Testis (tissue), 3 donors: ENCODE results near the gene SLC4A1AP. TPM values are rescaled to one million over a fixed set of nuclear protein-coding genes. Genes with fewer than 3 reads are reported as not detected.

Experiments used
- DNase-seq: peaks from one replicate; pipeline ENCODE4 v3.0.0-alpha.2; 2019
- H3K27ac ChIP-seq, 2 donors: fragments of 200-600 bp; sonication (generic); one replicate each; pipeline ENCODE4 v1.5.1; 2019
- H3K27me3 ChIP-seq: fragments of 200-600 bp; sonication (generic); one replicate; pipeline ENCODE4 v1.5.1; 2019
- H3K36me3 ChIP-seq: fragments of 200-600 bp; sonication (generic); one replicate; pipeline ENCODE4 v1.5.1; 2017; ENCODE audit warnings: low read depth; ENCODE audit errors: missing control alignments
- H3K4me1 ChIP-seq: fragments of 200-600 bp; sonication (generic); one replicate; pipeline ENCODE4 v1.5.1; 2019
- H3K4me3 ChIP-seq, 2 donors: fragments of 200-600 bp; sonication (generic); one replicate each; pipeline ENCODE4 v1.5.1; 2017 to 2019
- H3K9me3 ChIP-seq: fragments of 200-600 bp; sonication (generic); one replicate; pipeline ENCODE4 v1.5.1; 2017
- CTCF ChIP-seq, 3 experiments: fragments of 450-650 bp in 2 of 3; fragments of 200-600 bp in 1 of 3; sonication (generic) in 1 of 3; IDR thresholded peaks; one replicate each; pipeline ENCODE4 v1.5.1; 2016 to 2019; ENCODE audit warnings: antibody characterized with exemption in 3 of 3, mild to moderate bottlenecking in 2 of 3, moderate library complexity in 1 of 3
- POLR2A ChIP-seq: fragments of 450-650 bp; IDR thresholded peaks from one replicate; pipeline ENCODE4 v1.6.1; 2017; ENCODE audit warnings: antibody characterized with exemption, mild to moderate bottlenecking, moderate library complexity
- WGBS, 2 donors: methylation state at CpG; one replicate each; pipeline ENCODE4 v1.1.5; 2018; 5-methylcytosine and 5-hydroxymethylcytosine counted together
- intact Hi-C: fragments of 100-400 bp; cut with DNase I; formaldehyde crosslinking; loops from one replicate; pipeline ENCODE4 v1.15.1; 2023; ENCODE audit warnings: low total_unique reads
- polyA plus RNA-seq: library from polyadenylated mRNA; stranded (reverse); fragments of 350-450 nt; fragmentation: Illumina TruSeq; extraction: RNeasy Lipid Tissue Mini Kit (QIAGEN cat#74804); gene quantifications from one replicate; pipeline ENCODE4 v1.2.3, GENCODE V29; 2014; ENCODE audit warnings: low read depth, low replicate concordance; ENCODE audit not compliant: insufficient read depth
- total RNA-seq, 2 donors: library from RNA; depleted of rRNA; stranded (reverse); fragments of >200 nt; gene quantifications; one replicate each; pipeline ENCODE4 v1.2.3, GENCODE V29; 2016

SLC4A1AP gene
- total and polyA plus RNA-seq, 3 donors from 2014 or later, result 55.3 to 60.5 (median 56.5) TPM

DNA sequence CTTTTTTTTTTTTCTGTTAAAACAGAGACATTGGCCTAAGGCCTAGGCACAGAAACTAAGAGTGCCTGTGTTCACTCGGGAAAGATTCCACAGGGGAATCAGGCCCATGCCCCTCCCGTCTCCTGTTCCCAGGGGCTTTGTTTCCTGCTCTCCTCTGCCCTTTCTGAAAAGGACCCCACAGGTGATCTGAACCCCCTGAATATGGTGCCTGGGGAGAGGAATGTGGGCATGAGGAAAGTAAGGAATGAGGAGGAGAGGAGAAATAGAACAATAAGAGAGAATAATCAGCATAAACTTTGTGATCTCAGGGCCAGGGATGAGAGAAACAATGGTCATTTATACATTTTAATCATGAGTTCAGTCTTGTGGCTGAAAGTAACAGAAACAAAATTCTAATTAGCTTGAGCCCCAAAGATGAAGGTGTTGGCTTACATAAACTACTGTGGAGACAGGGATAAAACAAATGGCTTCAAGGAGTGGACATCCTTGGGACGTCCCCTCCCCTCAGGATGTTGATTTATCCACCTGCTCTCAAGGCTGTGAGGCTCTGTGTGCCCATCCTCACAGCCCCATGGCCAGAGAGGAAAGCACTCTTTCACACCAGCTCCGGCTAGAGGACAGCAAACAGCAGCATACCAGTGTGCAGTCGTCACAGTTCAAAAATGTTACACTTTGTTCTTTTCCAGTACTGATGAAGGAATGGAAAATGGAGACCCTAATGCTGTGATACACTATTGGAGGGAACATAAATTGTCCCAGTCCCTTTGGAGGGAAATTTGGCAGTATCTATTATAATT lies 61.4 kb downstream of the SLC4A1AP start:
- intact Hi-C loops, result no loop called here
- 25 to 31% methylated on average over 5 of the region's 5 CpGs for WGBS, 2 donors
- TF ChIP-seq POLR2A, result no peak
- no peak for TF ChIP-seq CTCF (IDR thresholded peaks at IDR 0.05)
- Histone ChIP-seq H3K4me1 (peaks cover 27% of the 10 kb centered on the region), H3K9me3 (no peaks in the 10 kb centered on the region), H3K36me3 (no peaks in the 10 kb centered on the region), H3K4me3 (no peak overlapping the region), H3K27ac (peak overlapping the region; percentile 82 to 93), H3K27me3 (no peaks in the 10 kb centered on the region)
- DNase-seq, result peak; percentile 75

DNA sequence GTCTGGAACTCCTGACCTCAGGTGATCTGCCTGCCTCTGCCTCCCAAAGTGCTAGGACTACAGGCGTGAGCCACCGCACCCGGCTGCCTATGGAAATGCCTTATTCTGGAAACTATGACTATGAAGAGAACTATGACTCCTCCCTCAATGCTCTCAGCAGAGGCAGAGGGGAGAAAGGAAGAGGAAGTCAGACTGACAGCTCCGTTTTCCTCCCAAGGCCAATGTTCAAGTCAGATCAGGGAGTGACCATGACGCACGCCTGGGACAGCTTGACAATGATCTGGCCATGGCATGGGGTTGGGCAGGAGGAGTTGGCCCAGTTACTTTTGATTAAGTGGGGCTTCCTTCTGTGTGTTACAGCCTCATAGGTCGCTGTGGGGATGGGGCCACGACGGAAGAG lies 63.6 kb downstream of the SLC4A1AP start:
- no peak for TF ChIP-seq POLR2A
- no peak for TF ChIP-seq CTCF (IDR thresholded peaks at IDR 0.05)
- whole genome bisulfite sequencing, 2 donors, result 74 to 87% methylated on average over 9 of the region's 9 CpGs

DNA sequence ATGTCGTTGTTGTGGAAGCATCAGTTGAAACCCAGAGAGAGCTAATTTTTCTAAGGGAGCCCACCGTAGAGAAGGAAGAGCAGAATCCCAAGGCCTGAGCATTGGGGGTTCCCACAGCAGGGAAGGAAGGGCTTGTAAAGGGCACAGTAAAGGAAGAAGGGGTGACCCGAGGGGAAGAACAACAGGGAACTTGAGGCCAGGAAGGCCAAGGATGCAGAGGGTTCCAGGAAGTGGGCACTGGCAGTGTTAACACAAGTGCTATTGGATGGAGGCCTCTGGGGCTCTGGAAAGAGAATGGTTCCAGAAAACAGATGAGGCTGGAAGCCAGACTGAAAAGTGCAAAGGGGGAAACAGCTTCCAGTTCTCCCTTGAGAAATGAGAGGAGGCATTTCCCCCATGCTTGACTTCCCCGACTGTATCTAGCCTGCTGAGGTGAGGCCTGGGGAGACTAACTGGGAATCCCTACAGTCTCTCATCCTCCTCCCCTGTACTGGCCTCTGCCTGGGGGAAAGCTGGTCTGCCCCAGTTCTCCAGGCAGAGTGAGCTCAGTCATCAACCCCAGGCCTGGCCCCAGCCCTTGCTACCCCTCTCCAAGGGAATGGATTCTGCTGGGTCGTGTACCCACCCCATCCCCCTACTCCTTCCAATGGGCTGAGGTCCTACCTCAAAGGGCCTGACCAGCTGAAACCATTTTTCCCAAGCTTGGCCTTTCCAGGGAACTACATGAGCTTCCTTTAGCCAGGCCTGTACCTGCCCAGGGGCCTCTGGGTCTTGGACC lies 64.6 kb downstream of the SLC4A1AP start:
- no peaks in the 10 kb centered on the region for H3K27me3 ChIP-seq
- no peak overlapping the region for H3K4me3 ChIP-seq
- H3K36me3 ChIP-seq, result no peaks in the 10 kb centered on the region
- no peak for DNase-seq
- no peaks in the 10 kb centered on the region for H3K9me3 ChIP-seq
- peak overlapping the region in 1 of 2 donors; percentile 39 for H3K27ac ChIP-seq
- 66 to 82% methylated on average over 5 of the region's 5 CpGs for whole genome bisulfite sequencing, 2 donors
- intact Hi-C loops, result no loop called here
- TF ChIP-seq CTCF (IDR thresholded peaks at IDR 0.05) (no peak), POLR2A (no peak)
- peaks cover 25% of the 10 kb centered on the region for H3K4me1 ChIP-seq

More for the DNA sequence above, 63.6 kb downstream of the SLC4A1AP start:
- Histone ChIP-seq H3K36me3 (no peaks in the 10 kb centered on the region), H3K27ac (no peak overlapping the region), H3K4me3 (no peak overlapping the region), H3K27me3 (no peaks in the 10 kb centered on the region), H3K9me3 (no peaks in the 10 kb centered on the region), H3K4me1 (peaks cover 27% of the 10 kb centered on the region)
- peak; percentile 52 for DNase-seq
- intact Hi-C loops, result no loop called here

- peaks cover 15% of the 10 kb centered on the region for H3K4me1 ChIP-seq
- no peak overlapping the region for H3K27ac ChIP-seq
- no peak for DNase-seq
- H3K4me3 ChIP-seq, result no peak overlapping the region
- 53 to 57% methylated on average over 4 of the region's 4 CpGs for WGBS, 2 donors
- intact Hi-C loops, result no loop called here
- no peaks in the 10 kb centered on the region for H3K36me3 ChIP-seq
- no peak for TF ChIP-seq POLR2A
- TF ChIP-seq CTCF (IDR thresholded peaks at IDR 0.05), result no peak
- H3K27me3 ChIP-seq, result no peaks in the 10 kb centered on the region
- no peaks in the 10 kb centered on the region for H3K9me3 ChIP-seq
These were observed 65.5 kb downstream of the SLC4A1AP start for GRCh38 chr2:27729198-27729597.
